NCI-H82 (cell line): ENCODE data around the gene TSPAN6.

Experiments used
- DNase-seq: peaks from one replicate; lab custom pipeline; 2025; lab: John Stamatoyannopoulos, UW

TSPAN6 gene

GRCh38 chrX:100584611-100585010 is 52.0 kb downstream of the TSPAN6 start, which contains the start of gene TNMD:
Gene TNMD, plus strand, starts transcription at chrX:100584936. Its CDS starts 83 bp downstream, at chrX:100585019.
- no peak for DNase-seq
